ENCODE results near the gene PRKG1. TPM values are rescaled to one million over a fixed set of nuclear protein-coding genes. Genes with fewer than 3 reads are reported as not detected.

PRKG1 gene
- polyA plus RNA-seq, 1 donor (not counting 4 experiments of a cell fraction or from before 2014, with no cell fraction given), result 0.24 TPM

- H2AFZ ChIP-seq (ENCODE audit: control insufficient read depth, low read length), result no peak overlapping the region
- H3K9ac ChIP-seq (ENCODE audit: control insufficient read depth, extremely low read depth, insufficient read depth, low read length), result no peak overlapping the region
- no peak for FAIRE-seq
- H3K9me3 ChIP-seq (ENCODE audit: control insufficient read depth, low read depth, low read length), result no peaks in the 10 kb centered on the region
- H4K20me1 ChIP-seq (ENCODE audit: control insufficient read depth, extremely low read depth, insufficient read depth, low read length), result no peaks in the 10 kb centered on the region
- no peaks in the 10 kb centered on the region for H3K79me2 ChIP-seq (ENCODE audit: control insufficient read depth, insufficient read depth, low read length)
- TF ChIP-seq CTCF (optimal IDR thresholded peaks at IDR 0.05 in 1 of 3, IDR thresholded peaks at IDR 0.05 in 1 of 3, conservative IDR thresholded peaks at IDR 0.05 in 1 of 3; ENCODE audit: extremely low read depth in 1 of 3, insufficient read depth in 2 of 3, low read length in 3 of 3) (no peak), EZH2 (IDR thresholded peaks at IDR 0.05; ENCODE audit: low read length) (no peak)
- no peak overlapping the region for H3K27ac ChIP-seq (ENCODE audit: control insufficient read depth, insufficient read depth, low read length)
- H3K36me3 ChIP-seq (ENCODE audit: control insufficient read depth in 2 of 2, extremely low read depth in 1 of 2, insufficient read depth in 2 of 2, low read length in 2 of 2), result no peaks in the 10 kb centered on the region
- H3K9me1 ChIP-seq (ENCODE audit: control insufficient read depth, extremely low read depth, insufficient read depth, low read length), result no peaks in the 10 kb centered on the region
- dilution Hi-C loops (cut with MboI; ENCODE audit: extremely low pct_ligation_motif_present, low sequenced_read_pairs), result no loop called here
- H3K4me2 ChIP-seq (ENCODE audit: control insufficient read depth, extremely low read depth, insufficient read depth, low read depth, low read length), result no peak overlapping the region
- no peaks in the 10 kb centered on the region for H3K27me3 ChIP-seq (ENCODE audit: control insufficient read depth, extremely low read depth, insufficient read depth, low read length)
- no peak overlapping the region for H3K4me3 ChIP-seq (ENCODE audit: control insufficient read depth in 2 of 3, extremely low read depth in 1 of 3, insufficient read depth in 2 of 3, low read depth in 1 of 3, low read length in 3 of 3)
- DNase-seq (ENCODE audit: low read depth, low spot score), result no peak
- H3K4me1 ChIP-seq (ENCODE audit: control insufficient read depth, extremely low read depth, insufficient read depth, low read length), result no peaks in the 10 kb centered on the region
Observed at GRCh38 chr10:51653025-51653424, 578.7 kb downstream of the PRKG1 start.

GRCh38 chr10:51654918-51655317 lies 580.6 kb downstream of the PRKG1 start:
- no peaks in the 10 kb centered on the region for H3K9me1 ChIP-seq (ENCODE audit: control insufficient read depth, extremely low read depth, insufficient read depth, low read length)
- no peaks in the 10 kb centered on the region for H3K79me2 ChIP-seq (ENCODE audit: control insufficient read depth, insufficient read depth, low read length)
- H3K4me1 ChIP-seq (ENCODE audit: control insufficient read depth, extremely low read depth, insufficient read depth, low read length), result no peaks in the 10 kb centered on the region
- no peak overlapping the region for H3K4me3 ChIP-seq (ENCODE audit: control insufficient read depth in 2 of 3, extremely low read depth in 1 of 3, insufficient read depth in 2 of 3, low read depth in 1 of 3, low read length in 3 of 3)
- no peak overlapping the region for H3K4me2 ChIP-seq (ENCODE audit: control insufficient read depth, extremely low read depth, insufficient read depth, low read depth, low read length)
- DNase-seq (ENCODE audit: low read depth, low spot score) (no peak), FAIRE-seq (no peak)
- dilution Hi-C loops (cut with MboI; ENCODE audit: extremely low pct_ligation_motif_present, low sequenced_read_pairs), result no loop called here
- H3K9me3 ChIP-seq (ENCODE audit: control insufficient read depth, low read depth, low read length), result no peaks in the 10 kb centered on the region
- TF ChIP-seq EZH2 (IDR thresholded peaks at IDR 0.05; ENCODE audit: low read length) (no peak), CTCF (optimal IDR thresholded peaks at IDR 0.05 in 1 of 3, IDR thresholded peaks at IDR 0.05 in 1 of 3, conservative IDR thresholded peaks at IDR 0.05 in 1 of 3; ENCODE audit: extremely low read depth in 1 of 3, insufficient read depth in 2 of 3, low read length in 3 of 3) (no peak)
- no peak overlapping the region for H3K27ac ChIP-seq (ENCODE audit: control insufficient read depth, insufficient read depth, low read length)
- no peak overlapping the region for H3K9ac ChIP-seq (ENCODE audit: control insufficient read depth, extremely low read depth, insufficient read depth, low read length)
- H3K27me3 ChIP-seq (ENCODE audit: control insufficient read depth, extremely low read depth, insufficient read depth, low read length), result no peaks in the 10 kb centered on the region
- no peaks in the 10 kb centered on the region for H3K36me3 ChIP-seq (ENCODE audit: control insufficient read depth in 2 of 2, extremely low read depth in 1 of 2, insufficient read depth in 2 of 2, low read length in 2 of 2)
- H2AFZ ChIP-seq (ENCODE audit: control insufficient read depth, low read length), result no peak overlapping the region
- H4K20me1 ChIP-seq (ENCODE audit: control insufficient read depth, extremely low read depth, insufficient read depth, low read length), result no peaks in the 10 kb centered on the region

All from keratinocyte (primary cell).